WTC11 (cell line): Measurements from ENCODE around the gene PTPRN2.

Source experiments
- FOXJ3 ChIP-seq: sonication (generic); formaldehyde crosslinking; IDR thresholded peaks from 2 replicates; pipeline ENCODE4 v1.9.0; 2021; ENCODE audit warnings: missing genetic modification reagents, mild to moderate bottlenecking, borderline replicate concordance
- FOXP1 ChIP-seq: sonication (generic); formaldehyde crosslinking; IDR thresholded peaks from 2 replicates; pipeline ENCODE4 v1.8.0; 2022; ENCODE audit warnings: missing genetic modification reagents, mild to moderate bottlenecking, moderate library complexity, borderline replicate concordance
- KAT7 ChIP-seq: sonication (generic); formaldehyde crosslinking; IDR thresholded peaks from 2 replicates; pipeline ENCODE4 v1.8.1; 2023; ENCODE audit warnings: missing genetic modification reagents, mild to moderate bottlenecking, borderline replicate concordance
- NFYB ChIP-seq: sonication (generic); formaldehyde crosslinking; conservative IDR thresholded peaks from 2 replicates; pipeline ENCODE4 v1.8.0; 2022; ENCODE audit warnings: low read depth, missing genetic modification reagents
- NR1H2 ChIP-seq: sonication (generic); formaldehyde crosslinking; IDR thresholded peaks from 2 replicates; pipeline ENCODE4 v1.9.0; 2021; ENCODE audit warnings: mild to moderate bottlenecking, moderate library complexity, missing genetic modification reagents
- SMAD4 ChIP-seq: sonication (generic); formaldehyde crosslinking; IDR thresholded peaks from 2 replicates; pipeline ENCODE4 v1.8.0; 2022; ENCODE audit warnings: mild to moderate bottlenecking, missing genetic modification reagents
- TF ChIP-seq, protein P1 (sequence below): sonication (generic); formaldehyde crosslinking; IDR thresholded peaks from 2 replicates; pipeline ENCODE4 v1.8.1; 2023; ENCODE audit warnings: mild to moderate bottlenecking, missing genetic modification reagents, moderate library complexity
- TF ChIP-seq, protein P2 (sequence below): fragments of 200-600 bp; IDR thresholded peaks from 2 replicates; pipeline ENCODE4 v1.8.0; 2022; ENCODE audit warnings: antibody characterized with exemption
- TF ChIP-seq, protein P3 (sequence below): sonication (generic); formaldehyde crosslinking; IDR thresholded peaks from 2 replicates; pipeline ENCODE4 v1.8.1; 2023; ENCODE audit warnings: mild to moderate bottlenecking, moderate library complexity, missing genetic modification reagents
- TF ChIP-seq, protein P4 (sequence below): sonication (generic); formaldehyde crosslinking; IDR thresholded peaks from 2 replicates; pipeline ENCODE4 v1.8.0; 2022; ENCODE audit warnings: mild to moderate bottlenecking, missing genetic modification reagents
- TF ChIP-seq, protein P5 (sequence below): sonication (generic); formaldehyde crosslinking; IDR thresholded peaks from 2 replicates; pipeline ENCODE4 v1.8.1; 2023; ENCODE audit warnings: mild to moderate bottlenecking, missing genetic modification reagents
- TF ChIP-seq, protein P6 (sequence below): sonication (generic); formaldehyde crosslinking; IDR thresholded peaks from 2 replicates; pipeline ENCODE4 v1.8.1; 2023; ENCODE audit warnings: mild to moderate bottlenecking, missing genetic modification reagents, moderate library complexity
- TF ChIP-seq, protein P7 (sequence below): sonication (generic); formaldehyde crosslinking; conservative IDR thresholded peaks from 2 replicates; pipeline ENCODE4 v1.8.1; 2022; ENCODE audit warnings: mild to moderate bottlenecking, missing genetic modification reagents
- TF ChIP-seq, protein P8 (sequence below): sonication (generic); formaldehyde crosslinking; IDR thresholded peaks from 2 replicates; pipeline ENCODE4 v1.8.1; 2022; ENCODE audit warnings: mild to moderate bottlenecking, moderate library complexity, missing genetic modification reagents

DNA sequence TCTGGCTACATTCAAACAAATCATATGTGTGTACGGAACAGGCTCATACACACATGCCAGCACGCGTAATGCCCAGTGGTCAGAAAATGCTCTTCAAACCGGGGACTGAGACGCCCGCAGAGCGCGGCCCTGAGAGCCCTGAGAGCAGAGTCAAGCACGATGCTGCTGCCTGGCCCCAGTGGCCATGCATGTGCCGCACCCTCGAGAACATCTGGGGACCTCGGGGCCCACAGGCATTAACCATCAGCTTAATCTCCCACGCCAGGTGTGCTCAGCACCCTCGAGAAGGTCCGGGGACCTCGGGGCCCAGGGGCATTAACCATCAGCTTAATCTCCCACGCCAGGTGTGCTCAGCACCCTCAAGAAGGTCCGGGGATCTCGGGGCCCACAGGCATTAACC is 163.1 kb downstream of the PTPRN2 start:
- TF ChIP-seq, protein P1, sequence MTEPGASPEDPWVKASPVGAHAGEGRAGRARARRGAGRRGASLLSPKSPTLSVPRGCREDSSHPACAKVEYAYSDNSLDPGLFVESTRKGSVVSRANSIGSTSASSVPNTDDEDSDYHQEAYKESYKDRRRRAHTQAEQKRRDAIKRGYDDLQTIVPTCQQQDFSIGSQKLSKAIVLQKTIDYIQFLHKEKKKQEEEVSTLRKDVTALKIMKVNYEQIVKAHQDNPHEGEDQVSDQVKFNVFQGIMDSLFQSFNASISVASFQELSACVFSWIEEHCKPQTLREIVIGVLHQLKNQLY (CRISPR knock-in tag), result no peak
- TF ChIP-seq, protein P2, sequence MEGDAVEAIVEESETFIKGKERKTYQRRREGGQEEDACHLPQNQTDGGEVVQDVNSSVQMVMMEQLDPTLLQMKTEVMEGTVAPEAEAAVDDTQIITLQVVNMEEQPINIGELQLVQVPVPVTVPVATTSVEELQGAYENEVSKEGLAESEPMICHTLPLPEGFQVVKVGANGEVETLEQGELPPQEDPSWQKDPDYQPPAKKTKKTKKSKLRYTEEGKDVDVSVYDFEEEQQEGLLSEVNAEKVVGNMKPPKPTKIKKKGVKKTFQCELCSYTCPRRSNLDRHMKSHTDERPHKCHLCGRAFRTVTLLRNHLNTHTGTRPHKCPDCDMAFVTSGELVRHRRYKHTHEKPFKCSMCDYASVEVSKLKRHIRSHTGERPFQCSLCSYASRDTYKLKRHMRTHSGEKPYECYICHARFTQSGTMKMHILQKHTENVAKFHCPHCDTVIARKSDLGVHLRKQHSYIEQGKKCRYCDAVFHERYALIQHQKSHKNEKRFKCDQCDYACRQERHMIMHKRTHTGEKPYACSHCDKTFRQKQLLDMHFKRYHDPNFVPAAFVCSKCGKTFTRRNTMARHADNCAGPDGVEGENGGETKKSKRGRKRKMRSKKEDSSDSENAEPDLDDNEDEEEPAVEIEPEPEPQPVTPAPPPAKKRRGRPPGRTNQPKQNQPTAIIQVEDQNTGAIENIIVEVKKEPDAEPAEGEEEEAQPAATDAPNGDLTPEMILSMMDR, result no peak
- TF ChIP-seq FOXJ3 (CRISPR knock-in tag) (no peak), FOXP1 (CRISPR knock-in tag) (no peak), KAT7 (CRISPR knock-in tag) (no peak), SMAD4 (CRISPR knock-in tag) (no peak), NR1H2 (no peak), NFYB (CRISPR knock-in tag) (no peak)
- TF ChIP-seq, protein P3, sequence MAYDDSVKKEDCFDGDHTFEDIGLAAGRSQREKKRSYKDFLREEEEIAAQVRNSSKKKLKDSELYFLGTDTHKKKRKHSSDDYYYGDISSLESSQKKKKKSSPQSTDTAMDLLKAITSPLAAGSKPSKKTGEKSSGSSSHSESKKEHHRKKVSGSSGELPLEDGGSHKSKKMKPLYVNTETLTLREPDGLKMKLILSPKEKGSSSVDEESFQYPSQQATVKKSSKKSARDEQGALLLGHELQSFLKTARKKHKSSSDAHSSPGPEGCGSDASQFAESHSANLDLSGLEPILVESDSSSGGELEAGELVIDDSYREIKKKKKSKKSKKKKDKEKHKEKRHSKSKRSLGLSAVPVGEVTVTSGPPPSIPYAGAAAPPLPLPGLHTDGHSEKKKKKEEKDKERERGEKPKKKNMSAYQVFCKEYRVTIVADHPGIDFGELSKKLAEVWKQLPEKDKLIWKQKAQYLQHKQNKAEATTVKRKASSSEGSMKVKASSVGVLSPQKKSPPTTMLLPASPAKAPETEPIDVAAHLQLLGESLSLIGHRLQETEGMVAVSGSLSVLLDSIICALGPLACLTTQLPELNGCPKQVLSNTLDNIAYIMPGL (CRISPR knock-in tag), result no peak
- TF ChIP-seq, protein P4, sequence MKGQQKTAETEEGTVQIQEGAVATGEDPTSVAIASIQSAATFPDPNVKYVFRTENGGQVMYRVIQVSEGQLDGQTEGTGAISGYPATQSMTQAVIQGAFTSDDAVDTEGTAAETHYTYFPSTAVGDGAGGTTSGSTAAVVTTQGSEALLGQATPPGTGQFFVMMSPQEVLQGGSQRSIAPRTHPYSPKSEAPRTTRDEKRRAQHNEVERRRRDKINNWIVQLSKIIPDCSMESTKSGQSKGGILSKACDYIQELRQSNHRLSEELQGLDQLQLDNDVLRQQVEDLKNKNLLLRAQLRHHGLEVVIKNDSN (CRISPR knock-in tag), result no peak
- TF ChIP-seq, protein P5, sequence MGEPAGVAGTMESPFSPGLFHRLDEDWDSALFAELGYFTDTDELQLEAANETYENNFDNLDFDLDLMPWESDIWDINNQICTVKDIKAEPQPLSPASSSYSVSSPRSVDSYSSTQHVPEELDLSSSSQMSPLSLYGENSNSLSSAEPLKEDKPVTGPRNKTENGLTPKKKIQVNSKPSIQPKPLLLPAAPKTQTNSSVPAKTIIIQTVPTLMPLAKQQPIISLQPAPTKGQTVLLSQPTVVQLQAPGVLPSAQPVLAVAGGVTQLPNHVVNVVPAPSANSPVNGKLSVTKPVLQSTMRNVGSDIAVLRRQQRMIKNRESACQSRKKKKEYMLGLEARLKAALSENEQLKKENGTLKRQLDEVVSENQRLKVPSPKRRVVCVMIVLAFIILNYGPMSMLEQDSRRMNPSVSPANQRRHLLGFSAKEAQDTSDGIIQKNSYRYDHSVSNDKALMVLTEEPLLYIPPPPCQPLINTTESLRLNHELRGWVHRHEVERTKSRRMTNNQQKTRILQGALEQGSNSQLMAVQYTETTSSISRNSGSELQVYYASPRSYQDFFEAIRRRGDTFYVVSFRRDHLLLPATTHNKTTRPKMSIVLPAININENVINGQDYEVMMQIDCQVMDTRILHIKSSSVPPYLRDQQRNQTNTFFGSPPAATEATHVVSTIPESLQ, result no peak
- TF ChIP-seq, protein P6, sequence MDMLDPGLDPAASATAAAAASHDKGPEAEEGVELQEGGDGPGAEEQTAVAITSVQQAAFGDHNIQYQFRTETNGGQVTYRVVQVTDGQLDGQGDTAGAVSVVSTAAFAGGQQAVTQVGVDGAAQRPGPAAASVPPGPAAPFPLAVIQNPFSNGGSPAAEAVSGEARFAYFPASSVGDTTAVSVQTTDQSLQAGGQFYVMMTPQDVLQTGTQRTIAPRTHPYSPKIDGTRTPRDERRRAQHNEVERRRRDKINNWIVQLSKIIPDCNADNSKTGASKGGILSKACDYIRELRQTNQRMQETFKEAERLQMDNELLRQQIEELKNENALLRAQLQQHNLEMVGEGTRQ (CRISPR knock-in tag), result no peak
- TF ChIP-seq, protein P7, sequence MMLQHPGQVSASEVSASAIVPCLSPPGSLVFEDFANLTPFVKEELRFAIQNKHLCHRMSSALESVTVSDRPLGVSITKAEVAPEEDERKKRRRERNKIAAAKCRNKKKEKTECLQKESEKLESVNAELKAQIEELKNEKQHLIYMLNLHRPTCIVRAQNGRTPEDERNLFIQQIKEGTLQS, result no peak
- TF ChIP-seq, protein P8, sequence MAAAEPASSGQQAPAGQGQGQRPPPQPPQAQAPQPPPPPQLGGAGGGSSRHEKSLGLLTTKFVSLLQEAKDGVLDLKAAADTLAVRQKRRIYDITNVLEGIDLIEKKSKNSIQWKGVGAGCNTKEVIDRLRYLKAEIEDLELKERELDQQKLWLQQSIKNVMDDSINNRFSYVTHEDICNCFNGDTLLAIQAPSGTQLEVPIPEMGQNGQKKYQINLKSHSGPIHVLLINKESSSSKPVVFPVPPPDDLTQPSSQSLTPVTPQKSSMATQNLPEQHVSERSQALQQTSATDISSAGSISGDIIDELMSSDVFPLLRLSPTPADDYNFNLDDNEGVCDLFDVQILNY (CRISPR knock-in tag), result no peak
